ENCODE measurements around the gene ISM2.

ISM2 gene

DNA sequence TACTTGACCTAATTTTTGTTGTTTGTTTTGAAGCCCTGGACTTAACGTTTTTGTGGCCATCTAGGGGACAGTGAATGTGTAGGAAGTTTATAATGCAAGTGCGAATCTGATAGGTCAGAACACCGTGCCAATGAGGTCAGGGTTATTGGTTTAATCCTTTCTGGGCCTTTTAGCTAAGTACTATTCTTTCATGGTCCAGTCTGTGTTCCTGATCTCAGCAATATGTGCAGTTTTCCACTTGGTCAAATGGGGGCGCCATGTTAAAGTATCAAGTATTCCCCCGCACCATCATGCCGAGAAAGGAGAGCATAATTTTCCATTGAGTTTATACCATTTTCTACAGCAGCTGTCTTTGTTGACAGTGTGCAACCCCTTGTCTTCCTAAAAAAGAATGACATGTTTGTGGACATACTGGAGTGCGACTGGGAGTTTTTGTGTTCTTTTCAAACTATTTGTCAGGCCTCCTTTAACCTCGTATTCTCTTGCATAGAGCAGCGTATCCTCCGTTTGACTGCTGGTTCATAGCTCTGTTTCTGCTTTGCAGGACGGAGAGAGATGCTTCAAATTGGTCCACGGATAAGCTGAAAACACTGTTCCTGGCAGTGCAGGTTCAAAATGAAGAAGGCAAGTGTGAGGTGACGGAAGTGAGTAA is 39.4 kb downstream of the ISM2 start:
- peak; percentile 86 for DNase-seq

DNA sequence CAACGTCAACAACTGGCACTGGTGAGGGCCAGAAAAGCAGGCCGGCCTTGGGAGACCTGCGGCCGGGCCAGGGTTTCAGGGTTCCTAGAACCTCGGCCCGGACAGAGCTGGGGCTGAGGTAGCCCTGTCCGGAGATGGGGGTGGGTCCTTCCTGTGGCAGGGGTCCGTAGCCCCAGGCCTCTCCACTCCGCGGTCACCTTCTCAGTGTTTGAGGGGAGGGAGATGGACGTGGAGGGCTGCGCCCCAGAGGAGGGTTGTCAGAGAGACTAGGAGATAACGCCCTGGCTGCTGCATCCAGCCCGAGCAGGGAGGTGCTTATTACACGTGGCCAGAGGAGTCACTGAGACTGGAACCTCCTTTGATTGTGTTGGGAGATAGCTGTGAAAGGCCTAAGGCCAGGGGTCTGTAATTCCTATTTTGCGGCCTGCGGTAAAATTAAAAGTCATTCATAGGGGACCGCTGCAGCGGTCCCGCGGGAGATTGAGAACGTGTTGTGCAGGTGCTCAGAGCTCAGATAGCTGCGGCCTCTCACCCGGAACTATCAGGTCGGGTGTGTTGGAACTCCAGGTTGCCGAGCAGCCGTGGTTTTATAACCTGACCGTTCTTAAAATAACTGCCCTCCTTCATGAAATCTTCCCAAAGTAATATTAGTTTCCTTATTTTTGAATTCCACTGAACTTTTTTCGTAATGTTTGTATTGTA is 40.2 kb downstream of the ISM2 start:
- DNase-seq: peak; percentile 53

DNA sequence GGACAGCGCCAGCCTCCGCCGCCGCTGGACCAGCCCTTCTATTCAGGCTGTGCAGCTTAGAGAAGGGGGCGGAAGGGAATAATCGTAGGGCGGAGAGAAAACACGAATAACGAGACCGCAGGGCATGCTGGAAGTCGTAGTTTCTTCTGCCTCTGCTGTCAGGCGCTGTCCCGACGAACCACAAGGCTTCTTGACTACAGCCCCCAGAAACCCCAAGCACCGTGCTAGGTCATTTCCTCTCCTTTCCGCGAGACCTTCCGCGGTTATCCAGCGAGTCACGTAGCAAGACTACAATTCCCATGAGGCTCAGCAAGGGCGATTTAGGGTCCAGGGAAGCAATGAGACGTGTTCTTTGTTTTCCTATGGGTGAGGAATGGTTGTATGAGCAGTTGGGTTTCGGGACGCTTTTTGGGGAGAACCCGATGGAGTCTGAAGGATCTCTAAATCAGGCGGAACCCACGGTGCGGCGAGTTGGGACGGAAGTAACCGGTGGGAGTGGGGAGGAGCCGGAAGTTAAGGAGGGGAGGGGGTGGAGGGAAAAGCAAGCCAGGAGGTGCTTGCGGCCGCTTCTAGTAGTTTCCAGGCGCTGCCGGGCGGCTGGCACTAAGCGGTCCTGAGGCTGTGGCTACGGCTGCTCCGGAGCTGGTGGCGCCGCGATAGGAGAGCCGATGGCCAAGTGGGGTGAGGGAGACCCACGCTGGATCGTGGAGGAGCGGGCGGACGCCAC is 40.9 kb downstream of the ISM2 start, which contains the start of the genes AHSA1 and VIPAS39:
AHSA1 (plus strand) TSS at position 572 of the 727 bp plus-strand sequence; CDS start at position 669, 97 bp downstream.
VIPAS39 (minus strand) TSS at position 80 of the 727 bp plus-strand sequence. CDS start 3,499 bp downstream, outside the sequence.
- peak; percentile 96 for DNase-seq

DNA sequence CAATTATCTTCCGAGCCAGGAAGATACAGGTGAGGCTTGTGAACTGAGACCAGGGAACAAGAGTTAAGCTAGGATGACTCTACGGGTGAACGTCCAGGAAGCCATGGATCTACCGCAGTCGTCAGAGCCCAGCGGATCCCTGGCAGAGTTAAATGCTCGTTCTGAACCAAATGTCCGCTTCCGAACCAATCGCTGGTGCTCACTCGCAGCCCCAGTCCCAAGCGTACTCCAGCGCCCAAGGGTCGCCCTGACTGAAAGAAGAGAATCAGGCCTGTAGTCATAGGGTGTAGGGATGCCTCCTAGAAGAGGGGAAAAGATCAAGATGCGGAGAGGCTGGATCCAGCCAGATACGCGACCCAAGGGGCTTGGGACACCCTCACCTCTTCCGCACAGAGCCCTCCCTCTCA is 41.5 kb downstream of the ISM2 start:
- no peak for DNase-seq

DNA sequence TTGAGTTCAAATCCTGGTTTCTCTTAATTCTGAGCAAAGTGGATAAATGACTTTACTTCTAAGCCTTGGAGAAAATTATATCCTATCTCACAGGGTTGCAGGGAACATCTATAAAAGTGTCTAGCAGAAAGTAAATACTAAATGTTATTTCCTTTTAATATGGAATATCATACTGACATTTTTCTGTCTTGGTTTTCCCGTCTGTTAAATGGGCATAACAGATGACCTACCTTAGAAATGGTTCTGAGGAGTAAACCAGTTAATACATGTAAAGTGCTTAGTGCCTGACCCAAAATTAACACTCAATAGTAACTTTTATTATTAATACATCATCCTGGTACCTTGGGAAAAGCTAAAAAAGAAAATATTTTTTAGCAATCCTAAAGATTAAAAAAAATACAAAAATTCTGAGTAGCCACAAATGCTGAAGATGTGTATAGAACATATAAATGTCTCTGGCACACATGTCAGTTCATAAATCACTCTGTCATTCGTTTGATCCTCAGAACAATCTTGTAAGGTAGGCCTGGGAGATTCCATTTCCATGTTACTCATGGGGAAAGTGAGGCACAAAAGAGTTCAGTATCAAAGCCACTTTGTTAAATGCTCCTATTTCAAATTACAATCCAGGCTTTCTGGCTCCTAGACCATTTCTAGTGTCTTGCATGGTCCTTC is 42.5 kb downstream of the ISM2 start:
- DNase-seq: no peak

DNA sequence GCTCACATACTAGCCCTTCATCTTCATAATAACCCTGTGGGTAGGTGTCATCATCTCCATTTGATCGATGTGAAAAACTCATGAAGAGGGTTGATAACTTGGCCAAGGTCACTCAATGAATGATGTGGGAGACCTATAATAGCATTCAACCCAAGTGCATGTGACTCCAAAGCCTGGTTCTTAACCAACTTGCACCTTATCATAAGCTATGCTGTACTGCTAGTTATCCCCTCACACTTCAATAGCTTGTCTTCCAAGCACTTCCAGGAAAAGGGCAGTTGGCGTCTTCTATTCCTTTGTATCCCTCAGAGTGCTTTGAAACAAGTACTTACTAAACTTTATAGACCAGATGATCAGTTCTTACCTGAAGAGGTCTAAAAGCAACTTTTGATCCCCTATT is 56.4 kb downstream of the ISM2 start:
- DNase-seq: no peak

DNA sequence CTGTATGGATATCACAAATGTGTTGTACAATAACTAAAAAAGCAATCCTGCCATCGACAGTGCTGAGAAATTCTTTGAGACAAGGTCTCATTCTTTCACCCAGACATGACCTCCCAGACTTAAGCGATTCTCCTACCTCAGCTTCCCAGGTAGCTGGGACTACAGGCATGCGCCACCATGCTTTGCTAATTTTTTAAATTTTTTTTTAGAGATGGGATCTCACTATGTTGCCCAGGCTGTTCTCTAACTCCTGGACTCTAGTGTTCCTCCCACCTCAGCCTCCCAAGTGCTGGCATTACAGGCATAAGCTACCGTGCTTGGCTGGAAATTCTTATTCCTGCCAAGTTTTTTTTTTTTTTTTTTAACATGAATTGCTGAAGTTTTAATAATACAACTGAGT is 58.8 kb downstream of the ISM2 start:
- DNase-seq: no peak

DNA sequence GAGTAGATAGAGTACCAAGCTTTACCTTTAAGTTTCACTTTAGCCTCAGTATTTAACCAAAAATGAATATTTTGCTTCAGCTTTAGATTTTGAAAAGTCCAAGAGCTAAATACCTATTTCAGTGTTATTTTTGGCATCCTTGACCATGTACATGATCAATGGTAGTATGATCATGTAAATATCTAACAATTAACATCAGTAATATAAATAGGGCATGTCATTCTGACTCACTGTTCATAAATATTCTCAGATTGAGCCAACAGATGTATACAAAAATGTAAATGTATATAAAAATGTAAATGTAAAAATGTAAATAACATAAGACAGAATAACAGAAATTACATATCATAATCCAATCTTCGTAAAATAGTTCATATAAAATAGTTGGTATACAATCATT is 60.0 kb downstream of the ISM2 start:
- DNase-seq: no peak

DNA sequence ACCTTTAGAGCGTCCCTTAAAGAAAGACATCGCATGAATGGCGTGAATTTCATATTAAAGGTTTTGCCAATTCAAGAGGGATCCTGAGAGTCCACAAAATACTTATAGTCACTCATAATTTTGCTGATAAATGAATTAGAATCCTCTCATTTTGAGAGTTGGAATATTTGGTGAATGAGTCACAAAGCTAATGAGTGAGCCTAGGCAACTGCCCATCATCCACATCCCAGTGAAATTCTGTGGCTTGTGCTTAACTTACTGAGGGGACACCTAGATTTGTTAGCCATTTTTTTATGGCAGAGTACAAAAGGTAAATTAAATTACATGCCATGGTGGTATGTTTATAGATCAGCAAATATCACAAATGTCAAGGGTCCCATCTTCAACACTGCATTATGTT is 62.6 kb downstream of the ISM2 start:
- DNase-seq: no peak

DNA sequence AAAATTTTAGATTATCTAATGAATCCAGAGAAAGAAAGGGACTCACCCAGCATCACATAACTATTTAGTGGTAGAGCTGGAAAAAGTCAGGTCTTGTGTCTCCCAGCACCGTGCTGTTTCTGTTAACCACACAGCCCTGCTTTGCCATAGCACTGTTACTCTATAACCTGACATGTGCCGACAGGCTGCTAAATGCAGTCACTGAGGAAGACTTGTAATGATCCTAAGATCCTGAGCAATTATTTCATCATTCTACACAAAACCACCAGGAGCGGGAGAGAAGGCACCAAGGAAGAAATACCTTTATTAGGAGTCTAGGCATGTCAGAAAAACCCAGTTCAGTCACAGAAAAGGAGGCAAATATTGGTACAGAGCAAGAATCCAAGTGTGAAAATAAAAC is 72.2 kb downstream of the ISM2 start:
- DNase-seq: no peak

DNA sequence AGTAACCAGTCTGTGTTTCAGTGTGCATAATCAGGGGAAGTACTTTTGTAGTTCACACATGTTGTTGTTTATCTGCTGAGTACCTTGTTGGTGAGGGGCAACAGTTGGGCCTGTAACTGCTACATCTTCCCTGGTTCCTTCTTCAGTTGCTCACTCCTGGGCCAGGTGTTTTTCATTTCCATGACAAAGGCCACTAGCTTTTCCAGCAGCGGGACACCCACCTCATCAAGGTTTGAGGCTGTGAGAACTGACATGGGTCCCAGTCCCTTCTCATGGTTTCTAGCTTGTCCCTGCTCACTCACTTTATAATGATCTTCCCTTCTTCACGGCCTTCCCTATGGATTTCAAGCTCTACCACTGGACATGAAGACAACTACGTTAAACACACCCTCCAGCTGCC is 73.8 kb downstream of the ISM2 start:
- no peak for DNase-seq
